Peyer's patch (tissue), 4 donors: ENCODE measurements around the gene MCM7.

ENCODE experiments used
- POLR2A ChIP-seq, 2 donors: fragments of 450-650 bp; IDR thresholded peaks; one replicate each; pipeline ENCODE4 v1.5.1; 2017; ENCODE audit warnings: antibody characterized with exemption in 2 of 2, mild to moderate bottlenecking in 2 of 2, moderate library complexity in 2 of 2
- TF ChIP-seq, protein P1 (sequence below), 6 experiments: fragments of 450-650 bp in 4 of 6; fragments of 200-600 bp in 2 of 6; sonication (generic) in 1 of 6; IDR thresholded peaks; one replicate each; pipeline ENCODE4 v1.5.1; 2017 to 2019; ENCODE audit warnings: antibody characterized with exemption in 6 of 6, mild to moderate bottlenecking in 3 of 6, moderate library complexity in 1 of 6

DNA sequence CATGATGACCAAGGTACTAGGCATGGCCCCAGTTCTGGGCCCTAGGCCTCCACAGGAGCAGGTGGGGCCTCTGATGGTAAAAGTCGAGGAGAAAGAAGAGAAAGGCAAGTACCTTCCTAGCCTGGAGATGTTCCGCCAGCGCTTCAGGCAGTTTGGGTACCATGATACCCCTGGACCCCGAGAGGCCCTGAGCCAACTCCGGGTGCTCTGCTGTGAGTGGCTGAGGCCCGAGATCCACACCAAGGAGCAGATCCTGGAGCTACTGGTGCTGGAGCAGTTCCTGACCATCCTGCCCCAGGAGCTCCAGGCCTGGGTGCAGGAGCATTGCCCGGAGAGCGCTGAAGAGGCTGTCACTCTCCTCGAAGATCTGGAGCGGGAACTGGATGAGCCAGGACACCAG, 44.2 kb downstream of the MCM7 start:
- TF ChIP-seq, protein P1, sequence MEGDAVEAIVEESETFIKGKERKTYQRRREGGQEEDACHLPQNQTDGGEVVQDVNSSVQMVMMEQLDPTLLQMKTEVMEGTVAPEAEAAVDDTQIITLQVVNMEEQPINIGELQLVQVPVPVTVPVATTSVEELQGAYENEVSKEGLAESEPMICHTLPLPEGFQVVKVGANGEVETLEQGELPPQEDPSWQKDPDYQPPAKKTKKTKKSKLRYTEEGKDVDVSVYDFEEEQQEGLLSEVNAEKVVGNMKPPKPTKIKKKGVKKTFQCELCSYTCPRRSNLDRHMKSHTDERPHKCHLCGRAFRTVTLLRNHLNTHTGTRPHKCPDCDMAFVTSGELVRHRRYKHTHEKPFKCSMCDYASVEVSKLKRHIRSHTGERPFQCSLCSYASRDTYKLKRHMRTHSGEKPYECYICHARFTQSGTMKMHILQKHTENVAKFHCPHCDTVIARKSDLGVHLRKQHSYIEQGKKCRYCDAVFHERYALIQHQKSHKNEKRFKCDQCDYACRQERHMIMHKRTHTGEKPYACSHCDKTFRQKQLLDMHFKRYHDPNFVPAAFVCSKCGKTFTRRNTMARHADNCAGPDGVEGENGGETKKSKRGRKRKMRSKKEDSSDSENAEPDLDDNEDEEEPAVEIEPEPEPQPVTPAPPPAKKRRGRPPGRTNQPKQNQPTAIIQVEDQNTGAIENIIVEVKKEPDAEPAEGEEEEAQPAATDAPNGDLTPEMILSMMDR (IDR thresholded peaks at IDR 0.05) = no peak
- no peak for TF ChIP-seq POLR2A (IDR thresholded peaks at IDR 0.05)
